HFF-Myc (cell line): ENCODE results near the gene FOXF2.
"Not testable (repeated sequence)": the region's sequence is repeated elsewhere in the genome, so short reads cannot be mapped to it uniquely, and the experiment has no call there.

Experiments used
- DNase-seq: peaks from one replicate; pipeline ENCODE4 v3.0.0-alpha.2; 2011; ENCODE audit warnings: low read depth; ENCODE audit errors: extremely low read depth
- H3K4me3 ChIP-seq: replicated peaks from 2 replicates; pipeline ENCODE4 v1.5.1; 2011; ENCODE audit warnings: low read depth, mild to moderate bottlenecking, control low read depth, low read length
- CTCF ChIP-seq: IDR thresholded peaks from 2 replicates; pipeline ENCODE4 v1.5.1; 2012; ENCODE audit warnings: mild to moderate bottlenecking, low read depth, low read length, control low read depth; ENCODE audit errors: missing control alignments

Gene FOXF2

GRCh38 chr6:1365686-1366085, 23.7 kb upstream of the FOXF2 start:
- no peak for DNase-seq
- no peak overlapping the region for H3K4me3 ChIP-seq
- no peak for TF ChIP-seq CTCF

- H3K4me3 ChIP-seq: no peak overlapping the region
- TF ChIP-seq CTCF: no peak
- no peak for DNase-seq
Measured at GRCh38 chr6:1367771-1368170, 21.6 kb upstream of the FOXF2 start.

GRCh38 chr6:1368940-1369339, 20.4 kb upstream of the FOXF2 start:
- no peak for DNase-seq
- TF ChIP-seq CTCF: no peak
- H3K4me3 ChIP-seq: no peak overlapping the region

- not testable (repeated sequence) for H3K4me3 ChIP-seq, DNase-seq
Measured at GRCh38 chr6:1369695-1370094, 19.7 kb upstream of the FOXF2 start.

GRCh38 chr6:1371933-1372332, 17.4 kb upstream of the FOXF2 start:
- no peak overlapping the region for H3K4me3 ChIP-seq
- no peak for TF ChIP-seq CTCF
- DNase-seq: no peak

- no peak overlapping the region for H3K4me3 ChIP-seq
- TF ChIP-seq CTCF: no peak
- no peak for DNase-seq
Measured at GRCh38 chr6:1372690-1373089, 16.7 kb upstream of the FOXF2 start.

- no peak for DNase-seq
- no peak overlapping the region for H3K4me3 ChIP-seq
- no peak for TF ChIP-seq CTCF
Measured at GRCh38 chr6:1376653-1377052, 12.7 kb upstream of the FOXF2 start.
